NCI-H1417 (cell line): ENCODE measurements around the gene NLRP7.
"Not testable (repeated sequence)": the region's sequence is repeated elsewhere in the genome, so short reads cannot be mapped to it uniquely, and the experiment has no call there.

Experiments used
- DNase-seq, 3 experiments: peaks; one replicate each; lab custom pipeline; 2025; lab: John Stamatoyannopoulos, UW

The NLRP7 gene

GRCh38 chr19:54947381-54947780 is at the start of gene NLRP7:
NLRP7 (minus strand) TSS chr19:54947530.
- DNase-seq, result no peak

- no peak for DNase-seq
These were observed 48.2 kb upstream of the NLRP7 start for GRCh38 chr19:54995561-54995960.

GRCh38 chr19:54989531-54989930 is 42.2 kb upstream of the NLRP7 start:
- DNase-seq, result not testable (repeated sequence)

- not testable (repeated sequence) for DNase-seq
These were observed 35.2 kb upstream of the NLRP7 start for GRCh38 chr19:54982562-54982961.

- DNase-seq, result not testable (repeated sequence)
These were observed 26.1 kb upstream of the NLRP7 start for GRCh38 chr19:54973229-54974090.

- DNase-seq, result not testable (repeated sequence)
These were observed 24.1 kb upstream of the NLRP7 start for GRCh38 chr19:54971446-54971845.

GRCh38 chr19:54969647-54970046 is 22.3 kb upstream of the NLRP7 start:
- no peak for DNase-seq

- no peak for DNase-seq
These were observed 20.3 kb upstream of the NLRP7 start for GRCh38 chr19:54967611-54968010.

- not testable (repeated sequence) for DNase-seq
These were observed 17.7 kb upstream of the NLRP7 start for GRCh38 chr19:54965055-54965454.

GRCh38 chr19:54959840-54960239 is 12.5 kb upstream of the NLRP7 start:
- no peak for DNase-seq

- DNase-seq, result no peak
These were observed 8.0 kb upstream of the NLRP7 start for GRCh38 chr19:54955376-54955775.

GRCh38 chr19:54953345-54953713 is 6.0 kb upstream of the NLRP7 start:
- DNase-seq, result not testable (repeated sequence)

GRCh38 chr19:54952591-54953344 is 5.4 kb upstream of the NLRP7 start:
- DNase-seq, result no peak

- DNase-seq, result not testable (repeated sequence)
These were observed 3.2 kb upstream of the NLRP7 start for GRCh38 chr19:54950580-54950979.

- no peak for DNase-seq
These were observed 2.1 kb upstream of the NLRP7 start for GRCh38 chr19:54949412-54949811.

- not testable (repeated sequence) for DNase-seq
These were observed 3.5 kb downstream of the NLRP7 start for GRCh38 chr19:54943772-54944361.

- not testable (repeated sequence) for DNase-seq
These were observed 7.8 kb downstream of the NLRP7 start for GRCh38 chr19:54939538-54939937.

GRCh38 chr19:54938906-54939305 is 8.4 kb downstream of the NLRP7 start:
- DNase-seq, result no peak

- DNase-seq, result no peak
These were observed 9.4 kb downstream of the NLRP7 start for GRCh38 chr19:54937926-54938325.

- no peak for DNase-seq
These were observed 19.0 kb downstream of the NLRP7 start for GRCh38 chr19:54928299-54928698.

- no peak for DNase-seq
These were observed 24.1 kb downstream of the NLRP7 start for GRCh38 chr19:54923276-54923675.

- no peak for DNase-seq
These were observed 26.2 kb downstream of the NLRP7 start for GRCh38 chr19:54921082-54921481.
